Fibroblast of lung (primary cell): ENCODE measurements around the gene RNF34. TPM values are rescaled to one million over a fixed set of nuclear protein-coding genes. Genes with fewer than 3 reads are reported as not detected.

Source experiments
- DNase-seq, 2 donors: peaks; one replicate each; pipeline versions ENCODE4 v3.0.0 to v3.0.0-alpha.2; 2010; ENCODE audit warnings: low read depth in 2 of 2
- H2AFZ ChIP-seq: 2 replicates; pipeline ENCODE4 v1.5.1; 2012; ENCODE audit warnings: low read length, control low read depth, inconsistent platforms
- H3K27ac ChIP-seq: 2 replicates; pipeline ENCODE4 v1.5.1; 2011; ENCODE audit warnings: low read length, control low read depth; ENCODE audit not compliant: insufficient read depth
- H3K27me3 ChIP-seq: 2 replicates; pipeline ENCODE4 v1.5.1; 2011; ENCODE audit warnings: mild to moderate bottlenecking, low read length; ENCODE audit not compliant: control insufficient read depth, insufficient read depth
- H3K36me3 ChIP-seq: 2 replicates; pipeline ENCODE4 v1.5.1; 2011; ENCODE audit warnings: low read length; ENCODE audit not compliant: control insufficient read depth, insufficient read depth
- H3K4me1 ChIP-seq: 2 replicates; pipeline ENCODE4 v1.5.1; 2011; ENCODE audit warnings: low read length; ENCODE audit not compliant: control insufficient read depth, insufficient read depth; ENCODE audit errors: extremely low read depth
- H3K4me2 ChIP-seq: 2 replicates; pipeline ENCODE4 v1.5.1; 2011; ENCODE audit warnings: low read length, control low read depth; ENCODE audit not compliant: insufficient read depth; ENCODE audit errors: extremely low read depth
- H3K4me3 ChIP-seq, 4 experiments: fragments of 200-600 bp in 1 of 4; sonication (generic) in 1 of 4; replicated peaks in 1 of 4; 2 replicates each; pipeline ENCODE4 v1.5.1; 2011 to 2016; ENCODE audit warnings: low read length in 4 of 4, low read depth in 3 of 4, mild to moderate bottlenecking in 3 of 4, control low read depth in 2 of 4, inconsistent platforms in 1 of 4, mixed read lengths in 1 of 4; ENCODE audit not compliant: insufficient read depth in 1 of 4; ENCODE audit errors: control extremely low read depth in 1 of 4
- H3K79me2 ChIP-seq: 2 replicates; pipeline ENCODE4 v1.5.1; 2012; ENCODE audit warnings: mild to moderate bottlenecking, low read length, inconsistent platforms; ENCODE audit not compliant: control insufficient read depth, insufficient read depth
- H3K9ac ChIP-seq: 2 replicates; pipeline ENCODE4 v1.5.1; 2011; ENCODE audit warnings: mild to moderate bottlenecking, low read length, control low read depth; ENCODE audit not compliant: insufficient read depth
- H3K9me3 ChIP-seq: 2 replicates; pipeline ENCODE4 v1.5.1; 2012; ENCODE audit warnings: low read depth, low read length; ENCODE audit not compliant: control insufficient read depth, insufficient read depth
- H4K20me1 ChIP-seq: 2 replicates; pipeline ENCODE4 v1.5.1; 2011; ENCODE audit warnings: low read length; ENCODE audit not compliant: control insufficient read depth, insufficient read depth; ENCODE audit errors: extremely low read depth
- EZH2 ChIP-seq: IDR thresholded peaks from 2 replicates; pipeline ENCODE4 v1.5.1; 2012; ENCODE audit warnings: low read length, control low read depth, mild to moderate bottlenecking; ENCODE audit errors: missing control alignments
- polyA plus RNA-seq, 2 donors: library from polyadenylated mRNA; depleted of rRNA in 1 of 2; stranded (reverse) in 1 of 2; unstranded in 1 of 2; fragments of >200 nt; gene quantifications; 2 replicates each; pipeline ENCODE4 v1.2.1, GENCODE V29; 2011 to 2012; ENCODE audit warnings: missing spikeins in 1 of 2
- total RNA-seq: library from RNA; depleted of rRNA; stranded (reverse); fragments of >200 nt; gene quantifications from 2 replicates; pipeline ENCODE4 v1.2.1, GENCODE V29; 2014
- TF ChIP-seq, protein P1 (sequence below), 2 donors: IDR thresholded peaks in 1 of 2; conservative IDR thresholded peaks in 1 of 2; 1 replicate in 1 of 2; 2 replicates in 1 of 2; pipeline ENCODE4 v1.5.1; 2011 to 2012; ENCODE audit warnings: low read length in 2 of 2, control low read depth in 1 of 2, inconsistent platforms in 1 of 2, low read depth in 1 of 2, mild to moderate bottlenecking in 1 of 2

The RNF34 gene
- total and polyA plus RNA-seq, 2 donors (not counting 1 experiment from before 2014, with no cell fraction given): 33.9 to 79.4 TPM

DNA sequence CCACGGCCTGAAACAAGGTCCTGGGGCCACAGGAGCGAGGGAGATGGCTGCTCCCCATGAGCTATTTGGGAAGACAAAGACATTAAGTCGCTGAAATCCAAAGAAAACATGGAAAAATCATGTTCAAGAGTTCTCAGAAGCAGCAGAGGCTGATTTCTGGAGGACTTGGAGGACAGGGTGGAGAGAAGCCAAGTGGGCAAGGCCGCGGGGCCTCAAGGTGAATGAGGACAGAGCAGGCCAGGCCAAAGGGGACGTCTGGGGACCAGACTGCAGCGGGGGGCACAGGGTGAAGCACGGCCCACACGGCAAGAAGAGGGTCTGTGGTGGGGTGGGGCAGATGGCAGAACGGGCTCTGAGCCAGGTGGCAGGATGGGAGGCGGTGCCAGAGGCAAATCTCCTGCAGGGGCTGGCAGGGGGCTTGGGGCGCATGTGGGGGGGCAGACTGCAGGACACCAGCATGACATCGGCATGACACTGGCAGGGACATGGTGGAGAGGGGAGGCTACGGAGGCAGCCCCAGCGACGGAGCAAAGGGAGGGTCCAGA lies 48.9 kb downstream of the RNF34 start:
- Histone ChIP-seq H3K4me3 (no peak overlapping the region), H3K36me3 (peaks cover 6% of the 10 kb centered on the region), H4K20me1 (no peaks in the 10 kb centered on the region), H3K27me3 (no peaks in the 10 kb centered on the region), H3K4me2 (no peak overlapping the region), H3K4me1 (peaks cover 2% of the 10 kb centered on the region), H3K27ac (no peak overlapping the region), H3K9ac (no peak overlapping the region), H3K9me3 (no peaks in the 10 kb centered on the region), H2AFZ (no peak overlapping the region), H3K79me2 (no peaks in the 10 kb centered on the region)
- no peak for DNase-seq
- TF ChIP-seq, protein P1, sequence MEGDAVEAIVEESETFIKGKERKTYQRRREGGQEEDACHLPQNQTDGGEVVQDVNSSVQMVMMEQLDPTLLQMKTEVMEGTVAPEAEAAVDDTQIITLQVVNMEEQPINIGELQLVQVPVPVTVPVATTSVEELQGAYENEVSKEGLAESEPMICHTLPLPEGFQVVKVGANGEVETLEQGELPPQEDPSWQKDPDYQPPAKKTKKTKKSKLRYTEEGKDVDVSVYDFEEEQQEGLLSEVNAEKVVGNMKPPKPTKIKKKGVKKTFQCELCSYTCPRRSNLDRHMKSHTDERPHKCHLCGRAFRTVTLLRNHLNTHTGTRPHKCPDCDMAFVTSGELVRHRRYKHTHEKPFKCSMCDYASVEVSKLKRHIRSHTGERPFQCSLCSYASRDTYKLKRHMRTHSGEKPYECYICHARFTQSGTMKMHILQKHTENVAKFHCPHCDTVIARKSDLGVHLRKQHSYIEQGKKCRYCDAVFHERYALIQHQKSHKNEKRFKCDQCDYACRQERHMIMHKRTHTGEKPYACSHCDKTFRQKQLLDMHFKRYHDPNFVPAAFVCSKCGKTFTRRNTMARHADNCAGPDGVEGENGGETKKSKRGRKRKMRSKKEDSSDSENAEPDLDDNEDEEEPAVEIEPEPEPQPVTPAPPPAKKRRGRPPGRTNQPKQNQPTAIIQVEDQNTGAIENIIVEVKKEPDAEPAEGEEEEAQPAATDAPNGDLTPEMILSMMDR (conservative IDR thresholded peaks at IDR 0.05 in 1 of 2, IDR thresholded peaks at IDR 0.05 in 1 of 2; ENCODE audit: low read depth in 1 of 2, low read length in 2 of 2): no peak
- no peak for TF ChIP-seq EZH2

DNA sequence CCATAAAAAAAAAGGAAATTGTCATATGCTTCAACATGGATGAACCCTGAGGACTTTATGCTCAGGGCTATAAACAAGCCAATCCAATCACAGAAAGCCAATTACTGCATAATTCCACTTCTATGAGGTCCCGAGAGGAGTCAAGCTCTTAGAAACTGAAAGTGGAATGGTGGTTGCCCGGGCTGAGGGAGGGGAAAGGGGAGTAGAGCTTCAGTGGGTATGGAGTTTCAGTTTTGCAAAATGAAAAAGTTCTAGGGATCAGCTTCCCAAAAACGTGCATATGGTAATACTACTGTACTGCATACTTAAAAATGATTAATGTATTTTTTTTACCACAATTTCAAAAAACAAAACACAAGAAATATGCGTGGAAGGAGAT lies 52.0 kb downstream of the RNF34 start:
- TF ChIP-seq EZH2: no peak
- TF ChIP-seq, protein P1 (conservative IDR thresholded peaks at IDR 0.05 in 1 of 2, IDR thresholded peaks at IDR 0.05 in 1 of 2; ENCODE audit: low read depth in 1 of 2, low read length in 2 of 2): no peak
- peak in 1 of 2 donors; percentile 28 for DNase-seq

DNA sequence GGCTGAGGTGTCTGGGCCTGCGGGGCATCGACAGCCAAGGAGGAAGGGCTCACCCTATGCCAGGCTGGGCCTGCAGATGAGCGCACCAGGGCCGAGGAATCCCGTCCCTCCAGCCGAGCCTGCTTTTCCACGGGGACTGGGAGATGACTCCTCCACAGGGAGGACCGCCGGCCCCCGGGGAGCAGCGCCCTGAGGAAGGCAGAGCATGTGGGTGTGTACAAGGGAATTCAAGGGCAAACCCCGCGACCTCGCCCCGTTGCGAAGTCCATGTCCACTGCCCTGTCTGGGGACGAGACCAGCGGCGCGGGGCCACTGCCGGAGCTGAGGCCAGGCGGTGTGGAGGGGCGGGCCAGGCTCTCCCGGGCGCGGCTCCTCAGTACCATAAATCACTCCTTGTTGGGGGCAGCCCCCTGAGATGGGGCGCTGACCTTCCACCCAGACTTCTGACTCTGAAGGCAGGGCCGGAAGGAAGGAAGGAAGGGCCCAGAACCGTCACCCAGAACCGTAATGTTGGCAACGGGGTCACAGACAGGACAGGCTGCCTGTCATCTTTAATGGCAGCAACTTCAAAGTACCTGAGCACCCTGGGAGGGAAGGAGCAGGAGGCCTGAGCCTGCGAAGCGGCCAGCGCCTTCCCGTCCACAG lies 52.5 kb downstream of the RNF34 start:
- H3K79me2 ChIP-seq: peaks cover 15% of the 10 kb centered on the region
- no peak overlapping the region for H2AFZ ChIP-seq
- no peak overlapping the region for H3K4me3 ChIP-seq

More for the DNA sequence above, 52.0 kb downstream of the RNF34 start:
- Histone ChIP-seq H3K4me3 (peak overlapping the region in 3 of 4 experiments; percentile 11 to 22 (median 17)), H3K27ac (peak overlapping the region; percentile 27), H3K4me1 (no peaks in the 10 kb centered on the region), H3K27me3 (no peaks in the 10 kb centered on the region), H3K36me3 (no peaks in the 10 kb centered on the region), H3K79me2 (peaks cover 15% of the 10 kb centered on the region), H4K20me1 (no peaks in the 10 kb centered on the region), H3K9me3 (no peaks in the 10 kb centered on the region), H2AFZ (peak overlapping the region; percentile 4), H3K9ac (no peak overlapping the region), H3K4me2 (peak overlapping the region; percentile 92)

More for the DNA sequence above, 52.5 kb downstream of the RNF34 start:
- Histone ChIP-seq H4K20me1 (no peaks in the 10 kb centered on the region), H3K36me3 (no peaks in the 10 kb centered on the region), H3K4me1 (no peaks in the 10 kb centered on the region), H3K27ac (peak overlapping the region; percentile 27), H3K4me2 (peak overlapping the region; percentile 92), H3K9me3 (no peaks in the 10 kb centered on the region), H3K9ac (no peak overlapping the region), H3K27me3 (no peaks in the 10 kb centered on the region)
- TF ChIP-seq, protein P1 (conservative IDR thresholded peaks at IDR 0.05 in 1 of 2, IDR thresholded peaks at IDR 0.05 in 1 of 2; ENCODE audit: low read depth in 1 of 2, low read length in 2 of 2): no peak
- TF ChIP-seq EZH2: no peak
- DNase-seq: no peak
